HG02763 (cell line): ENCODE results near the gene VIPAS39.
"Not testable (repeated sequence)": the region's sequence is repeated elsewhere in the genome, so short reads cannot be mapped to it uniquely, and the experiment has no call there.

Experiments used
- ATAC-seq: cut with Tn5 transposase; IDR thresholded peaks from one replicate; pipeline ENCODE4 v1.9.1; 2021; ENCODE audit warnings: mild to moderate bottlenecking, moderate library complexity; ENCODE audit not compliant: unreplicated experiment

Gene VIPAS39

DNA sequence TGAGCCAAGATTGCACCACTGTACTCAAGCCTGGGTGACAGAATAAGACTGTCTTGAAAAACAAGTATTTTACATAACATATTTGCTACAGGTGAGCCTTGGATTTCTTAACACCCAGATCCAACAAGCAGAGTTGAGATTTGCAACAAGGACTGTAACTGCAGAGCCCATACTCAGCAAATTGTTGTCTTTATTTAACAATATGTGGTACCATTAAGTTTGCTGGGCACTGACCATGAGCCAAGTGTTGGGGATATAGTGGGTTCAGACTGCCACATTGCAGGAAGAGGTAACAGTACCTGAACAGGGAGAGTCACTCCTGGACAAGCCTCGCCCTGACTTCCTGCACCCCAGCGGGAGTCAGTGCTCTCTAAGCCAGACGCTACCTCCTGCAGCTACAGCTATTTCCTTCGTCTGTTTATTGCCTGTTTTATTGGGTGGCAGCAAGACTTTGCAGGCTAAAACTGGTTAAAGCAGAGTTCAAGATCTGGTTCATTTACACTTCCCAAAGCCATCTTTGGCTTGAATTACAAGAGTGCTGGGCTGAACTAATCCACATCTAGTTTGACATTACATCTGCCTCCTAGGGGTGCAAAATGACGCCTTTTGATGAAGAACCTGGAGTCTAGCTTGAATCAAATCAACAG, 12.9 kb upstream of the VIPAS39 start:
- ATAC-seq = no peak

DNA sequence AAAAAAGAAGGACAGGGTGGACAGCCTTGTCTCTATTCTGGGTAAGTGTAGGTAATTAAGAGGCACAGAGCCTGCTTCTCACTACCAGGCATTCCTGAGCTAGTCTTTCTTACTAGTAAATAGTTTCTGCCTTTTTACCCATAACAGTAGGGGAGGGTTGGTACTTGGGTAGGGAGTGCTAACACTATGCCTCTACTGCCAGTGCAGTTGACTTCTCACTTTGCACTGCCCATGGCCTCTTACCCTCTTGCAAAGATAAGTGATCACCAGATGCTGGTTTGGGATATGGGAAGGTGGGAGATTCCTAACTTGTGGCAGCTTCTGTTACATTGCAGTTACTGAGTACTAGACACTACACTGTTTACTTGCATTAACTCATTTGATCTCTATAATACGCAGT, 12.1 kb upstream of the VIPAS39 start:
- no peak for ATAC-seq

DNA sequence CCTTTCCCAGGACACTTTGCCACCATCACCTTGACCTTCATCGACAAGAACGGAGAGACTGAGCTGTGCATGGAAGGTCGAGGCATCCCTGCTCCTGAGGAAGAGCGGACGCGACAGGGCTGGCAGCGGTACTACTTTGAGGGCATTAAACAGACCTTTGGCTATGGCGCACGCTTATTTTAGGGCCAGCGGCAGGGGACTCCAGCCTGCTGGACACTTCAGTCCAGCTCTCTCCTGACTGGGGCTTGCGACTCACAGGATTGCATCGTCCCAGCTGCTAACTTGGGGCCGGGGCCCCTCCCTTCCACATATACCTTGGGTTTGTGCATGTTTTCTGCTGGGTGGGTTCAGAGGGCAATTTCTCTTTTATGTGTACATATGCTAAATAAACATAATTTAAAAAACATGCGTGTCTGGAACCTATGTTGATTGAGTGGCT, 11.7 kb upstream of the VIPAS39 start:
- no peak for ATAC-seq

DNA sequence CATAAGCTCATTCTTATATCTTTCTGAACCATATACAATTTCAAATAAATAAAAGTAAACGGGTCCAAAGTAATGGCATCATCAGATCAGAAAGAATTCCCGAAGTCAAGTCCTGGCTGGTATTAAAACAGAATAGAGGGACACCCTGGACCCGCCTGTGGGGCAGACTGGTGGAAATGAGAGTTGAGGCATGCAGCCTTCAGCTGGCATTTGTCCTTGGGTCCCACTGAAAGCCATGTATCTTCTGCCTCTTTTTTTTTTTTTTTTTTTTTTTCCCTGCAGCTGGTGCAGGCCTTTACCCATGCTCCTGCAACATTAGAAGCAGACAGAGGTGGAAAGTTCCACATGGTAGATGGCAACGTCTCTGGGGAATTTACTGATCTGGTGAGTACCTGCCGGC, 10.4 kb upstream of the VIPAS39 start:
- ATAC-seq = no peak

DNA sequence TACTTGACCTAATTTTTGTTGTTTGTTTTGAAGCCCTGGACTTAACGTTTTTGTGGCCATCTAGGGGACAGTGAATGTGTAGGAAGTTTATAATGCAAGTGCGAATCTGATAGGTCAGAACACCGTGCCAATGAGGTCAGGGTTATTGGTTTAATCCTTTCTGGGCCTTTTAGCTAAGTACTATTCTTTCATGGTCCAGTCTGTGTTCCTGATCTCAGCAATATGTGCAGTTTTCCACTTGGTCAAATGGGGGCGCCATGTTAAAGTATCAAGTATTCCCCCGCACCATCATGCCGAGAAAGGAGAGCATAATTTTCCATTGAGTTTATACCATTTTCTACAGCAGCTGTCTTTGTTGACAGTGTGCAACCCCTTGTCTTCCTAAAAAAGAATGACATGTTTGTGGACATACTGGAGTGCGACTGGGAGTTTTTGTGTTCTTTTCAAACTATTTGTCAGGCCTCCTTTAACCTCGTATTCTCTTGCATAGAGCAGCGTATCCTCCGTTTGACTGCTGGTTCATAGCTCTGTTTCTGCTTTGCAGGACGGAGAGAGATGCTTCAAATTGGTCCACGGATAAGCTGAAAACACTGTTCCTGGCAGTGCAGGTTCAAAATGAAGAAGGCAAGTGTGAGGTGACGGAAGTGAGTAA, 1.8 kb upstream of the VIPAS39 start:
- no peak for ATAC-seq

DNA sequence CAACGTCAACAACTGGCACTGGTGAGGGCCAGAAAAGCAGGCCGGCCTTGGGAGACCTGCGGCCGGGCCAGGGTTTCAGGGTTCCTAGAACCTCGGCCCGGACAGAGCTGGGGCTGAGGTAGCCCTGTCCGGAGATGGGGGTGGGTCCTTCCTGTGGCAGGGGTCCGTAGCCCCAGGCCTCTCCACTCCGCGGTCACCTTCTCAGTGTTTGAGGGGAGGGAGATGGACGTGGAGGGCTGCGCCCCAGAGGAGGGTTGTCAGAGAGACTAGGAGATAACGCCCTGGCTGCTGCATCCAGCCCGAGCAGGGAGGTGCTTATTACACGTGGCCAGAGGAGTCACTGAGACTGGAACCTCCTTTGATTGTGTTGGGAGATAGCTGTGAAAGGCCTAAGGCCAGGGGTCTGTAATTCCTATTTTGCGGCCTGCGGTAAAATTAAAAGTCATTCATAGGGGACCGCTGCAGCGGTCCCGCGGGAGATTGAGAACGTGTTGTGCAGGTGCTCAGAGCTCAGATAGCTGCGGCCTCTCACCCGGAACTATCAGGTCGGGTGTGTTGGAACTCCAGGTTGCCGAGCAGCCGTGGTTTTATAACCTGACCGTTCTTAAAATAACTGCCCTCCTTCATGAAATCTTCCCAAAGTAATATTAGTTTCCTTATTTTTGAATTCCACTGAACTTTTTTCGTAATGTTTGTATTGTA, 999 bp upstream of the VIPAS39 start:
- ATAC-seq = peak; percentile 7

DNA sequence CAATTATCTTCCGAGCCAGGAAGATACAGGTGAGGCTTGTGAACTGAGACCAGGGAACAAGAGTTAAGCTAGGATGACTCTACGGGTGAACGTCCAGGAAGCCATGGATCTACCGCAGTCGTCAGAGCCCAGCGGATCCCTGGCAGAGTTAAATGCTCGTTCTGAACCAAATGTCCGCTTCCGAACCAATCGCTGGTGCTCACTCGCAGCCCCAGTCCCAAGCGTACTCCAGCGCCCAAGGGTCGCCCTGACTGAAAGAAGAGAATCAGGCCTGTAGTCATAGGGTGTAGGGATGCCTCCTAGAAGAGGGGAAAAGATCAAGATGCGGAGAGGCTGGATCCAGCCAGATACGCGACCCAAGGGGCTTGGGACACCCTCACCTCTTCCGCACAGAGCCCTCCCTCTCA, 283 bp downstream of the VIPAS39 start:
- no peak for ATAC-seq

DNA sequence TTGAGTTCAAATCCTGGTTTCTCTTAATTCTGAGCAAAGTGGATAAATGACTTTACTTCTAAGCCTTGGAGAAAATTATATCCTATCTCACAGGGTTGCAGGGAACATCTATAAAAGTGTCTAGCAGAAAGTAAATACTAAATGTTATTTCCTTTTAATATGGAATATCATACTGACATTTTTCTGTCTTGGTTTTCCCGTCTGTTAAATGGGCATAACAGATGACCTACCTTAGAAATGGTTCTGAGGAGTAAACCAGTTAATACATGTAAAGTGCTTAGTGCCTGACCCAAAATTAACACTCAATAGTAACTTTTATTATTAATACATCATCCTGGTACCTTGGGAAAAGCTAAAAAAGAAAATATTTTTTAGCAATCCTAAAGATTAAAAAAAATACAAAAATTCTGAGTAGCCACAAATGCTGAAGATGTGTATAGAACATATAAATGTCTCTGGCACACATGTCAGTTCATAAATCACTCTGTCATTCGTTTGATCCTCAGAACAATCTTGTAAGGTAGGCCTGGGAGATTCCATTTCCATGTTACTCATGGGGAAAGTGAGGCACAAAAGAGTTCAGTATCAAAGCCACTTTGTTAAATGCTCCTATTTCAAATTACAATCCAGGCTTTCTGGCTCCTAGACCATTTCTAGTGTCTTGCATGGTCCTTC, 1.3 kb downstream of the VIPAS39 start:
- ATAC-seq = no peak

DNA sequence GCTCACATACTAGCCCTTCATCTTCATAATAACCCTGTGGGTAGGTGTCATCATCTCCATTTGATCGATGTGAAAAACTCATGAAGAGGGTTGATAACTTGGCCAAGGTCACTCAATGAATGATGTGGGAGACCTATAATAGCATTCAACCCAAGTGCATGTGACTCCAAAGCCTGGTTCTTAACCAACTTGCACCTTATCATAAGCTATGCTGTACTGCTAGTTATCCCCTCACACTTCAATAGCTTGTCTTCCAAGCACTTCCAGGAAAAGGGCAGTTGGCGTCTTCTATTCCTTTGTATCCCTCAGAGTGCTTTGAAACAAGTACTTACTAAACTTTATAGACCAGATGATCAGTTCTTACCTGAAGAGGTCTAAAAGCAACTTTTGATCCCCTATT, 15.2 kb downstream of the VIPAS39 start:
- no peak for ATAC-seq

DNA sequence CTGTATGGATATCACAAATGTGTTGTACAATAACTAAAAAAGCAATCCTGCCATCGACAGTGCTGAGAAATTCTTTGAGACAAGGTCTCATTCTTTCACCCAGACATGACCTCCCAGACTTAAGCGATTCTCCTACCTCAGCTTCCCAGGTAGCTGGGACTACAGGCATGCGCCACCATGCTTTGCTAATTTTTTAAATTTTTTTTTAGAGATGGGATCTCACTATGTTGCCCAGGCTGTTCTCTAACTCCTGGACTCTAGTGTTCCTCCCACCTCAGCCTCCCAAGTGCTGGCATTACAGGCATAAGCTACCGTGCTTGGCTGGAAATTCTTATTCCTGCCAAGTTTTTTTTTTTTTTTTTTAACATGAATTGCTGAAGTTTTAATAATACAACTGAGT, 17.5 kb downstream of the VIPAS39 start:
- ATAC-seq = no peak

DNA sequence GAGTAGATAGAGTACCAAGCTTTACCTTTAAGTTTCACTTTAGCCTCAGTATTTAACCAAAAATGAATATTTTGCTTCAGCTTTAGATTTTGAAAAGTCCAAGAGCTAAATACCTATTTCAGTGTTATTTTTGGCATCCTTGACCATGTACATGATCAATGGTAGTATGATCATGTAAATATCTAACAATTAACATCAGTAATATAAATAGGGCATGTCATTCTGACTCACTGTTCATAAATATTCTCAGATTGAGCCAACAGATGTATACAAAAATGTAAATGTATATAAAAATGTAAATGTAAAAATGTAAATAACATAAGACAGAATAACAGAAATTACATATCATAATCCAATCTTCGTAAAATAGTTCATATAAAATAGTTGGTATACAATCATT, 18.8 kb downstream of the VIPAS39 start:
- ATAC-seq = no peak

DNA sequence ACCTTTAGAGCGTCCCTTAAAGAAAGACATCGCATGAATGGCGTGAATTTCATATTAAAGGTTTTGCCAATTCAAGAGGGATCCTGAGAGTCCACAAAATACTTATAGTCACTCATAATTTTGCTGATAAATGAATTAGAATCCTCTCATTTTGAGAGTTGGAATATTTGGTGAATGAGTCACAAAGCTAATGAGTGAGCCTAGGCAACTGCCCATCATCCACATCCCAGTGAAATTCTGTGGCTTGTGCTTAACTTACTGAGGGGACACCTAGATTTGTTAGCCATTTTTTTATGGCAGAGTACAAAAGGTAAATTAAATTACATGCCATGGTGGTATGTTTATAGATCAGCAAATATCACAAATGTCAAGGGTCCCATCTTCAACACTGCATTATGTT, 21.4 kb downstream of the VIPAS39 start:
- ATAC-seq = no peak

DNA sequence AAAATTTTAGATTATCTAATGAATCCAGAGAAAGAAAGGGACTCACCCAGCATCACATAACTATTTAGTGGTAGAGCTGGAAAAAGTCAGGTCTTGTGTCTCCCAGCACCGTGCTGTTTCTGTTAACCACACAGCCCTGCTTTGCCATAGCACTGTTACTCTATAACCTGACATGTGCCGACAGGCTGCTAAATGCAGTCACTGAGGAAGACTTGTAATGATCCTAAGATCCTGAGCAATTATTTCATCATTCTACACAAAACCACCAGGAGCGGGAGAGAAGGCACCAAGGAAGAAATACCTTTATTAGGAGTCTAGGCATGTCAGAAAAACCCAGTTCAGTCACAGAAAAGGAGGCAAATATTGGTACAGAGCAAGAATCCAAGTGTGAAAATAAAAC, 31.0 kb downstream of the VIPAS39 start:
- ATAC-seq = no peak

DNA sequence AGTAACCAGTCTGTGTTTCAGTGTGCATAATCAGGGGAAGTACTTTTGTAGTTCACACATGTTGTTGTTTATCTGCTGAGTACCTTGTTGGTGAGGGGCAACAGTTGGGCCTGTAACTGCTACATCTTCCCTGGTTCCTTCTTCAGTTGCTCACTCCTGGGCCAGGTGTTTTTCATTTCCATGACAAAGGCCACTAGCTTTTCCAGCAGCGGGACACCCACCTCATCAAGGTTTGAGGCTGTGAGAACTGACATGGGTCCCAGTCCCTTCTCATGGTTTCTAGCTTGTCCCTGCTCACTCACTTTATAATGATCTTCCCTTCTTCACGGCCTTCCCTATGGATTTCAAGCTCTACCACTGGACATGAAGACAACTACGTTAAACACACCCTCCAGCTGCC, 32.5 kb downstream of the VIPAS39 start:
- ATAC-seq = no peak

DNA sequence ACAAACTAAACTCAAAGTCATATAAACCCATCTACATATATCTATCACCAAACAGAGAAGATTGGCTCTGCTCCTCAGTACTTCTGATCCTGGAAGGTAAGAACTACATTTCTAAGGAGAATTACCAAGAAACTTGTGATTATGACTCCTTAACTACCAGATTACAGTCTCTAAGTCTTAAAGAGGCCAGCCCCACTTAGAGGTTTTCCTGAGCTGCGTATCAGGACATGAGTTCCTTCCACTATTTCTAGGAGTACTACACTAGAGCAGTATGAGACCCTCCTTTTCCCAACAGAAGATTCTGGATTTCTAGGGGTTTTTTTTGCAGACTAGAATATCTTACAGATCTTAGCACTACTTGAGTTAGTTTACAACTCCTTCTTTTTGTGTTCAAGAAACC, 34.0 kb downstream of the VIPAS39 start, which contains the start of gene NOXRED1:
TSS of gene NOXRED1 (minus strand) at position 101 of the 400 bp plus-strand sequence. CDS start 634 bp downstream, outside the sequence.
- ATAC-seq = no peak

DNA sequence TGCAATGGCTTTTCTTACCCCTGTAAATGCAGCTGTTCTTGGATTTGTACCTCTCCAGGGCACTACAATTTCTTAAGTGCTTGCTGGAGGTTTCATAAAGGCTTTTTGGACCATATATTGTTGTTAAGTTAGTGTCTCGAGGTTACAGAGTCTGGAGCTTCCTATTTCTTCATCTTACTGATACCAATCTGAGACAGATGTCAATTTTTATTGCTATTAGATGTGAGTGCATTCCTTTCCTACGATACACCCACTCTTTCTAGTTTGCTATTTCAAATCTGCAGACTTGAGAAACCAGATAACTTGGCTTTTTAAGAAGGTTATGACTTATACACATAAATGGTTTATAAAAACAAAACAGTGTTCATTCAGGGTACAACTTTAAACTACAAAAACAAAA, 36.2 kb downstream of the VIPAS39 start:
- no peak for ATAC-seq

DNA sequence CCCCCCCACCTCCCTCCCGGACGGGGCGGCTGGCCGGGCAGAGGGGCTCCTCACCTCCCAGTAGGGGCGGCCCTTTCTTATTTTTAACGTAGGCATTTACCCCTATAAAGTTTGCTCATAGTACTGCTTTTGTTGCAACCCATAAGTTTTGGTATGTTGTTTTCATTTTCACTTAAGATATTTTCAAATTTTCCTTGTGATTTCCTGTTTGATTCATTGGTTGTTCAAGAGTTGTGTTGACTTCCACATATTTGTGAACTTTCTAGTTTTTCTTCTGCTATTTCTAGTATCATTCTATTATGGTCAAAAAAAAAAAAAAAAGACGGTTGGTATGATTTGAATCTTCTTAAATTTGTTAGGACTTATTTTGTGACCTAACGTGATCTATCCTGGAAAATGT, 40.6 kb downstream of the VIPAS39 start:
- ATAC-seq = no peak

DNA sequence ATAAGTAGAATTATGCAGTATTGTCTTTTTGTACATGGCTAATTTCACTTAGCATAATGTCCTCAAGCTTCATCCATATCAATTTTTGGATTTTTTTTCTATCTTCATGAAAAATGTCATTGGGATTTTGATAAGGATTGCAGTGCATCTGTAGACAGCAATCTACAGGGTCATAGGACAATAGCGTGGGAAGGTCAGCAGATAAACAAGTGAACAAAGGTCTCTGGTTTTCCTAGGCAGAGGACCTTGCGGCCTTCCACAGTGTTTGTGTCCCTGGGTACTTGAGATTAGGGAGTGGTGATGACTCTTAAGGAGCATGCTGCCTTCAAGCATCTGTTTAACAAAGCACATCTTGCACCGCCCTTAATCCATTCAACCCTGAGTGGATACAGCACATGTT, 41.3 kb downstream of the VIPAS39 start:
- not testable (repeated sequence) for ATAC-seq

DNA sequence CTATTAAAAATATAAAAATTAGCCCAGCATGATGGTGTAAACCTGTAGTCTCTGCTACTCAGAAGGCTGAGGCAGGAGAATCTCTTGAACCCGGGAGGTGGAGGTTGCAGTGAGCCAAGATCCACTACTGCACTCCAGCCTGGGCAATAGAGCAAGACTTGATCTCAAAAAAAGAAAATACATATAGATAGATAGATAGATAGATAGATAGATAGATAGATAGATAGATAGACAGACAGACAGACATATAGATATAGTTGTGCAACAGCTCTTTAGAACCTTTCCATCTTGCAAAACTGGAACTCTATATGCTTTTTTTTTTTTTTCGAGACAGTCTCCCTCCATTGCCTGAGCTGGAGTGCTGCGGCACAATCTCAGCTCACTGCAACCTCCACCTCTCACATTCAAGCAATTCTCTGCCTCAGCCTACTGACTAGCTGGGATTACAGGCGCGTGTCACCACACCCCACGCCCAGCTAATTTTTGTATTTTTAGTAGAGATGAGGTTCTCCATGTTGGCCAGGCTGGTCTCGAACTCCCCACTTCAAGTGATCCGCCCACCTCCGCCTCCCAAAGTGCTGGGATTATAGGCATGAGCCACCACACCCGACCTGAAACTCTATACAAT, 41.9 kb downstream of the VIPAS39 start:
- ATAC-seq = not testable (repeated sequence)

DNA sequence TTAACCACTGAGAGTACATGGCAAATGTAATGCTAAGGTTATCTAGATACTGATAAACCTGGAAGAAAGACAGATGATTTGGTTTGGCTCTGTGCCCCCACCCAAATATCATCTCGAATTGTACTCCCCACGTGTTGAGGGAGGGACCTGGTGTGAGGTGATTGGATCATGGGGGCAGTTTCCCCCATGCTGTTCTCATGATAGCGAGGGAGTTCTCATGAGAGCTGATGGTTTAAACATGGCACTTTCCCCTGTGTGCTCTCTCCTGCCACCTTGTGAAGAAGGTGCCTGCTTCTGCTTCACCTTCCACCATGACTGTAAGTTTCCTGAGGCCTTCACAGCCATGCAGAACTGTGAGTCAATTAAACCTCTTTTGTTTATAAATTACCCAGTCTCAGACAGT, 48.3 kb downstream of the VIPAS39 start:
- ATAC-seq = no peak

DNA sequence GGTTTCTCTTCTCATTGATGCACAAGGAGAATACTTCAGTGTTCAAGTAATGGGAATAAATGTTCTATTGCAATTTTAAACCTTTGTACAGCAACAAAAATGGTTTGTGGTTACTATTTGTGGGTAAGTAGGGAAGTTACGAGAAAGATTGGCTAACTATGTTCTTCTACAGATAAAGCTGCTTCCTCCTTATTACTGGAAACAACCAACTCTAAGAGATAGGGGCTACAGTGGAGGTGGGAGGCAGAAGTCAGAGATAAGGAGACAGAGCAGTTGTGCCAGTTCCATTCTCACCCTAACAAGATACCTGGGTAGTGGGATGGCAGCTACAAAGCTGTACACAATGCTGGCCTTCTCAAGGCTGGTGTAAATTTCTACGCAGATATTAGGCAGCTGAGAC, 50.2 kb downstream of the VIPAS39 start:
- no peak for ATAC-seq
